ENCODE data around the gene IFRD2. TPM values are rescaled to one million over a fixed set of nuclear protein-coding genes. Genes with fewer than 3 reads are reported as not detected.
A peak's percentile ranks its signal among the peaks of the same experiment; 100 is the strongest.

Gene IFRD2
- total and polyA plus RNA-seq, 2 of the 13 experiments (the other 11 are each of a cell fraction or from before 2014, with no cell fraction given) = 32.8 to 96.1 TPM

GRCh38 chr3:50292159-50293078 lies at the start of gene IFRD2 (continued):
- peak; percentile 88; the same call in 1 of the 2 replicates for TF ChIP-seq ZNF670 (CRISPR knock-in tag; IDR thresholded peaks at IDR 0.05; ENCODE audit: borderline replicate concordance)
- peak; percentile 22; the same call in 1 of the 2 replicates for TF ChIP-seq HOMEZ (CRISPR knock-in tag; IDR thresholded peaks at IDR 0.05; ENCODE audit: low read depth)
- TF ChIP-seq ARNT2 (CRISPR knock-in tag; IDR thresholded peaks at IDR 0.05; ENCODE audit: low read depth) = peak; percentile 60; the same call in 1 of the 2 replicates
- TF ChIP-seq KLF6 (CRISPR knock-in tag; IDR thresholded peaks at IDR 0.05) = 0 out of 2 replicates have a peak, but pooled peaks have one; percentile 10
- TF ChIP-seq SAFB2 (CRISPR knock-in tag; IDR thresholded peaks at IDR 0.05; ENCODE audit: borderline replicate concordance, low read depth) = peak; percentile 61; the same call in 1 of the 2 replicates
- TF ChIP-seq YEATS2 (CRISPR knock-in tag; IDR thresholded peaks at IDR 0.05; ENCODE audit: borderline replicate concordance) = peak; percentile 83; the same call in 1 of the 2 replicates
- peak; percentile 85; the same call in 1 of the 2 replicates for TF ChIP-seq TFDP1 (CRISPR knock-in tag; IDR thresholded peaks at IDR 0.05; ENCODE audit: borderline replicate concordance)
- no peak for TF ChIP-seq ZNF281 (CRISPR knock-in tag; IDR thresholded peaks at IDR 0.05; ENCODE audit: borderline replicate concordance)
- no peak for TF ChIP-seq FOXP1 (IDR thresholded peaks at IDR 0.05)
- no peak for TF ChIP-seq FOXP1 (CRISPR knock-in tag; IDR thresholded peaks at IDR 0.05)
- TF ChIP-seq ZBTB44 (CRISPR knock-in tag; IDR thresholded peaks at IDR 0.05) = 0 out of 2 replicates have a peak, but pooled peaks have one; percentile 47
- TF ChIP-seq ZBTB43 (CRISPR knock-in tag; conservative IDR thresholded peaks at IDR 0.05) = no peak
- TF ChIP-seq KDM1A (CRISPR knock-in tag; IDR thresholded peaks at IDR 0.05) = no peak
- 0 out of 2 replicates have a peak, but pooled peaks have one; percentile 21 for TF ChIP-seq ZNF512B (CRISPR knock-in tag; IDR thresholded peaks at IDR 0.05; ENCODE audit: borderline replicate concordance)

All from HepG2 (cell line).